ENCODE data around the gene C9orf72. TPM values are rescaled to one million over a fixed set of nuclear protein-coding genes. Genes with fewer than 3 reads are reported as not detected.

Gene C9orf72
- total and polyA plus RNA-seq, 9 donors = 13.4 to 100 (median 23.8) TPM

DNA sequence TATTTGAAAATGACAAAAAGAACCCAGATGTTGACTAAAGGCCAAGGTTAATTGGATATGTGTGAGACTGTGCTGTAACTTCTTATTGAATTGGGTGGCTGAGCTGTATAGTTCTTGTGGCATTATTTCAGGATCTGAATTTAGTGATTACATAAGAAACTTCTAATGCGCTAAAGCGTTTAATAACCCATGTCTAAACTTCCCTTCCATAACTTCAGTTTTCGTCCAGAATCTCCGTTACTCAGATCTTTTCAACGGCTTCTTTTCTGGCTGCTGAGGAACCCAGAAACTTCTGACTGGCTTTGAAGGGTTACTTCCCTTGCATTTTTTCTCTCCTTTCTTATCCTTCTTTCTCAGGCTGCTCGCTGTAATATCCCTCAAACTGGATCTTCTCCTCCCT, 28.1 kb upstream of the C9orf72 start:
- H3K9me3 ChIP-seq = no peaks in the 10 kb centered on the region
- no peaks in the 10 kb centered on the region for H3K36me3 ChIP-seq
- 70 to 74% (median 70%) methylated on average over 6 of the region's 6 CpGs for WGBS, 3 donors
- no peak overlapping the region for H3K4me3 ChIP-seq
- intact Hi-C loops (cut with DNase I) = no loop called here
- no peak overlapping the region for H3K27ac ChIP-seq
- no peak for DNase-seq
- no peaks in the 10 kb centered on the region for H3K27me3 ChIP-seq
- TF ChIP-seq POLR2A (IDR thresholded peaks at IDR 0.05) (no peak), EP300 (IDR thresholded peaks at IDR 0.05) (no peak)
- TF ChIP-seq, protein P1, sequence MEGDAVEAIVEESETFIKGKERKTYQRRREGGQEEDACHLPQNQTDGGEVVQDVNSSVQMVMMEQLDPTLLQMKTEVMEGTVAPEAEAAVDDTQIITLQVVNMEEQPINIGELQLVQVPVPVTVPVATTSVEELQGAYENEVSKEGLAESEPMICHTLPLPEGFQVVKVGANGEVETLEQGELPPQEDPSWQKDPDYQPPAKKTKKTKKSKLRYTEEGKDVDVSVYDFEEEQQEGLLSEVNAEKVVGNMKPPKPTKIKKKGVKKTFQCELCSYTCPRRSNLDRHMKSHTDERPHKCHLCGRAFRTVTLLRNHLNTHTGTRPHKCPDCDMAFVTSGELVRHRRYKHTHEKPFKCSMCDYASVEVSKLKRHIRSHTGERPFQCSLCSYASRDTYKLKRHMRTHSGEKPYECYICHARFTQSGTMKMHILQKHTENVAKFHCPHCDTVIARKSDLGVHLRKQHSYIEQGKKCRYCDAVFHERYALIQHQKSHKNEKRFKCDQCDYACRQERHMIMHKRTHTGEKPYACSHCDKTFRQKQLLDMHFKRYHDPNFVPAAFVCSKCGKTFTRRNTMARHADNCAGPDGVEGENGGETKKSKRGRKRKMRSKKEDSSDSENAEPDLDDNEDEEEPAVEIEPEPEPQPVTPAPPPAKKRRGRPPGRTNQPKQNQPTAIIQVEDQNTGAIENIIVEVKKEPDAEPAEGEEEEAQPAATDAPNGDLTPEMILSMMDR (IDR thresholded peaks at IDR 0.05) = no peak
- no peaks in the 10 kb centered on the region for H3K4me1 ChIP-seq (ENCODE audit: insufficient read depth)

DNA sequence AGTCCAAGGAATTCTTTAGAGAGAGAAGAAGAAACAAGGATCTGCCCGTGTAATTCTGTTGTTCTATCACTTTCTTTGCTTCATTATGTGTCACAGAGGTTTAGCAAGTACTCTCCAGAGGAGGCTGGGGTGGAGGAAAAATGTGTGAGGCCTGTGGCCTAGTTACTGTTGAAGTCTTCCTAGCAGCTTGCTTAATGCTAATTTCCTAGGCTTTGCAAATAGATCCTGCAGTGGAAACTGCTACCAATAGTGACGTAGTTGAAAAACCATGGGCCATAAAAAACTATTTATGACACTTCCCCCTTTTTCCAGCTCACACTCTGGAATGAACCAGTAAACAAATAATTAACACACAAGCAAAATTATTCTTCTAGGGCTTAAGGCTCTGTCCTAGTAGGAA, 27.0 kb upstream of the C9orf72 start:
- Histone ChIP-seq H3K27ac (no peak overlapping the region), H3K4me3 (no peak overlapping the region), H3K9me3 (no peaks in the 10 kb centered on the region), H3K27me3 (no peaks in the 10 kb centered on the region), H3K36me3 (no peaks in the 10 kb centered on the region), H3K4me1 (ENCODE audit: insufficient read depth) (no peaks in the 10 kb centered on the region)
- TF ChIP-seq POLR2A (IDR thresholded peaks at IDR 0.05) (no peak), EP300 (IDR thresholded peaks at IDR 0.05) (no peak)
- TF ChIP-seq, protein P1 (IDR thresholded peaks at IDR 0.05) = no peak
- no peak for DNase-seq
- 41 to 55% (median 47%) methylated on average over 2 of the region's 2 CpGs for WGBS, 3 donors
- intact Hi-C loops (cut with DNase I) = no loop called here

DNA sequence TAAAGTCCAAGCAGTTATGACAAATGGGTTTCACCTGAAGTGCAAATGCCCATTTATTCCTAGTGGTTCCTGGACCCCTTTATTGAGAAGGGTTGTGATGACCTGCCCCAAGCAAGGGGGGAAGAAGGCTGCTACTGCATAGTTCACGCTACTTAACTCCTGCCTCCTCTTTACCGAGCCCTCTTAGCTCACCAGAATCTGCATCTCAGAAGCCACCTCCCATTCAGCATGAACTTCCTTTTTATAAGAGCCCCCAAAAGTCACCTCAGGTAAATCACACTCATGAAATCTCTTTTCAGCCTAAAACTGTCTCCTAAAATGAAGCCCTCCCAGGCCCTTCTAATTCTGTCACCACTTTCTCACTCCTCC, 26.6 kb upstream of the C9orf72 start:
- no peaks in the 10 kb centered on the region for H3K36me3 ChIP-seq
- no peak overlapping the region for H3K4me3 ChIP-seq
- H3K27me3 ChIP-seq = no peaks in the 10 kb centered on the region
- no peak overlapping the region for H3K27ac ChIP-seq
- no peak for DNase-seq
- 85 to 92% (median 87%) methylated on average over 2 of the region's 2 CpGs for WGBS, 3 donors
- intact Hi-C loops (cut with DNase I) = no loop called here
- no peaks in the 10 kb centered on the region for H3K4me1 ChIP-seq (ENCODE audit: insufficient read depth)
- TF ChIP-seq, protein P1 (IDR thresholded peaks at IDR 0.05) = no peak
- TF ChIP-seq POLR2A (IDR thresholded peaks at IDR 0.05) (no peak), EP300 (IDR thresholded peaks at IDR 0.05) (no peak)
- H3K9me3 ChIP-seq = no peaks in the 10 kb centered on the region

DNA sequence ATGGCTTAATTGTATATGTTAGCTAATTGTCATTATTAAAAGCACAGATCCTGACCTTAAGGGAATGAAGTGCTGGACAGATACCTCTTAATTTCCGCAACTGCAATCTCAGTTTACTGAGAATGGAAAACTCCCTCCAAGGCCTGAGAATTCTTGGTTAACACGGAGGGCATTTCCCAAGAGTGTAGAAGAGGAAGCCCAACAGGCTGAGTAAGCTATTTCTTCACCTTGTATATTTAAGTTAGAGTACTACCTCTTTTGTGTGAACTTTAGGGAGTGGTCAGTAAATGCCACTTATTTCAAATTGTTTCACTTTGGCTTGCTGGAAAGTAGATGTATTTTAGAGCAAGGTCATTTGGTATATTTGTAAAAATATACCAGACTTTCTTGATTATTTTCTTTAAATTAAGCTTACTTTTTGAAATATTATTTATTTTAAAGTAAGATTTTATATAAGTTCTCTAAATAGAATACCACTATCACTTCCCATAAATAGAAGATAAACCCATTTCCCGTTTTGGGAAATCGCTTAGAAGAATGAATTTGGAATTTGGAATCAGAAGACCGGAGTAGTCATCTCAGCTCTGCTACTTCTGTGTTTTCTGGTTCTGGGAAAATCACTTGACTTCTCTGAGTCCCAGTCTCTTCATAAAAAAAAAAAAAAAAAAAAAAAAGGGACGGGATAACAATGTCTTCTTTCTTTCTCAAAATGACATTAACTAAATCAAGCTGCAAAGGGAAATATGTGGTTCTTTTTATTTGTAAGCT, 26.0 kb upstream of the C9orf72 start:
- no peaks in the 10 kb centered on the region for H3K36me3 ChIP-seq
- no peak for TF ChIP-seq EP300 (IDR thresholded peaks at IDR 0.05)
- TF ChIP-seq POLR2A (IDR thresholded peaks at IDR 0.05) = no peak
- TF ChIP-seq, protein P1 (IDR thresholded peaks at IDR 0.05) = no peak
- WGBS, 3 donors = 68 to 77% (median 73%) methylated on average over 6 of the region's 6 CpGs
- no peak overlapping the region for H3K27ac ChIP-seq
- no peaks in the 10 kb centered on the region for H3K27me3 ChIP-seq
- H3K4me1 ChIP-seq (ENCODE audit: insufficient read depth) = no peaks in the 10 kb centered on the region
- no peak for DNase-seq
- no peak overlapping the region for H3K4me3 ChIP-seq
- intact Hi-C loops (cut with DNase I) = no loop called here
- H3K9me3 ChIP-seq = no peaks in the 10 kb centered on the region
